HG02852 (cell line): ENCODE data around the gene PEX19.
"Not testable (repeated sequence)": the region's sequence is repeated elsewhere in the genome, so short reads cannot be mapped to it uniquely, and the experiment has no call there.

Source experiments
- ATAC-seq: cut with Tn5 transposase; IDR thresholded peaks from one replicate; pipeline ENCODE4 v1.9.1; 2021; ENCODE audit warnings: mild to moderate bottlenecking, moderate library complexity; ENCODE audit not compliant: unreplicated experiment

The PEX19 gene, protein sequence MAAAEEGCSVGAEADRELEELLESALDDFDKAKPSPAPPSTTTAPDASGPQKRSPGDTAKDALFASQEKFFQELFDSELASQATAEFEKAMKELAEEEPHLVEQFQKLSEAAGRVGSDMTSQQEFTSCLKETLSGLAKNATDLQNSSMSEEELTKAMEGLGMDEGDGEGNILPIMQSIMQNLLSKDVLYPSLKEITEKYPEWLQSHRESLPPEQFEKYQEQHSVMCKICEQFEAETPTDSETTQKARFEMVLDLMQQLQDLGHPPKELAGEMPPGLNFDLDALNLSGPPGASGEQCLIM

DNA sequence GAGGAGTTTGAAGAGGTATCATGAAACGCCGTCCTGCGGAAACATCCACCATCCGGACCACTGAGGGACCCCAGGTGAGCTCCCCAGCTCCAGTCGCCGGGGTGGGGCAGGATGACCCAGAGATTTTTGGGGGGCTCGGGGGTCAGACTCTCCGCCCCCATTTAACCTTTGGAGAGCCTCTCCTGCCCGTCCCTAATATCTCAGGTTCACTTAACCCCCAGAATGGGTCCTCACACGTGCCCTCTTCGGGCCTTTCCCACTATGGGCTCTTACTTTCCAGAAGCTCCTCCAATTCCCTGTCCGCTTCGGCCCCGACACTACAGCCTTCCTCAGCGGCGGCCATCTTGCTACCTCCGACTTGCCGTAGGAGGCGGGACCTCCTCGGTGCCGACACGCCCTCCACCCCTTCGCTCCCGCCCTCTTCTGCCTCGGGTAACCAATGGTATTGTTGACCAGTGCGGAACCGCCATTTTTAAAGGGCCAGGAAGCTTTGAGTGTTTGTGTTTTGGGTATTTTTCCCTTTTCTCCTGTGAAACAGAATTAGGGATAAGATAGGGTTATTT, at the start of gene PEX19:
Gene PEX19, minus strand, starts transcription at position 352 of the 563 bp plus-strand sequence. Its CDS starts 9 bp downstream, at position 343.
- ATAC-seq, result peak; percentile 95

DNA sequence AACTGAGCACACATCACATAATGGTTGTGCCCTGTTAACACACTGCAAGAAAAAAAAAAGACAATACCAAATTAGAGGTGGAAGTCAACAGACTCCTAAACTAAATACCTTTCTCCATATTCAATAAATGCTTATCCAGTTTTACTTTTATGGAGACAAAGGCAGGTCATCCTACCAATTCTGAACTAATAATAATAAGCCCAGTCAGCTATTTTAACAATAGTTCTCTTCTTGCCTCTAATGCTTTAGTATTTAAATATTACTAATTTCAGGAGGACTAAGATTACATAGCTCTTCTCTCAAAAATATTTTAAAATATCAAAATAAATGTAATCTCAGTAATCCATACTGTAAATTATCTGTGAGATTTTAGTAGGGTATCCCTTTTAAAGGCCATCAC, 47.6 kb upstream of the PEX19 start:
- ATAC-seq, result no peak

DNA sequence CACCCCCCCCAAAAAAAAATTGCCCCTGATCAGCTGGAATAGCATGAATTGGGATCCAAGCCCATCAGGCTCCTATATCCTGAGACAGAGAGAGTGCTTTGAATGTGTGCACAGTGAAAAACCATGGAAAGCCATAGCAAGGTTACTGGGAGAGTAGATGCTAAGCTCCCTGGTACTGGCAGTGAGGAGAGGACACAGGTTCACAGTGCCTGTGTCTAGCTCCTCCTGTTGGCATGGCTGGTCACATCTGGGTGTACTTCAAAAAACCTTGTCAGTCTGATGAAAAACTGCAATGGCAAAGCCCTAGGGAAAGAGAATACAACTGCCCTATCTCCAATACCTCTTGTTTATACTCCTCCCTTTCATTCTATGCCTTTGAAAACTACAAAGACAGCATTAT, 45.2 kb upstream of the PEX19 start:
- ATAC-seq, result no peak

DNA sequence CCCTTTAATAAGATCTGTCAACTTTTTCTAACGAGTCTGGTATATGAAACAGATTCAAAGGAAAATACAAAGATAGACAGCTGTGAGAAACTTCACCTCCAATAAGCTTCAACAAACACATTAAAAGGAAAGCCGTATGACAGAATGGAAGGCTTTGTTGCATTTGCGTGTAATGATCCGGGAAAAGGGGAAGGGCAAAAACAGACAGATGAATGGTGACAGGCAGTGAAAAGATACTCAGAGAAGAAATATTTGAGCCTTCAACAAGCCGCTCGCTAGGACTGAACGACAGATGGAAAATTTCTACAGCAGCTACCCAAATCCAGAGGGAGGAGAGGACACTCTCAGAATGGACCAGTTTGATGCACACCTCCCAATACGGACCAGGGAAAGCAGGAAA, 43.3 kb upstream of the PEX19 start:
- no peak for ATAC-seq

DNA sequence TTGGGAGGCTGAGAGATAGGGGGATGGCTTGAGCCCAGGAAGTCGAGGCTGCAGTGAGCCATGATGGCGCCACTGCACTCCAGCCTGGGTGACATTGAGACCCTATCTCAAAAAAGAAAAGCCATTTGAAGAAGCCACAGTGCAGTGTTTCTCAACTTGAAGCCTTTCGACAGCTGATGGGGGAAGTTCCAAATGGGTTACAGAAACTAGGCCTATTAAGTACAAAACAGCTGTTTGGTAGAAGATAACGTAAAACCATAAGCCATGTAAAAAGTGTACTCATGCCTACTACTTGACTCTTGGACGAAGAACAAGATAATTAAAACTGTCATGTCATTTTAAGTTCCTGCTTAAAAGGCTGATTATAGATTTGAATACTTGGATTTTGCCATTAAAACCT, 41.5 kb upstream of the PEX19 start:
- no peak for ATAC-seq

DNA sequence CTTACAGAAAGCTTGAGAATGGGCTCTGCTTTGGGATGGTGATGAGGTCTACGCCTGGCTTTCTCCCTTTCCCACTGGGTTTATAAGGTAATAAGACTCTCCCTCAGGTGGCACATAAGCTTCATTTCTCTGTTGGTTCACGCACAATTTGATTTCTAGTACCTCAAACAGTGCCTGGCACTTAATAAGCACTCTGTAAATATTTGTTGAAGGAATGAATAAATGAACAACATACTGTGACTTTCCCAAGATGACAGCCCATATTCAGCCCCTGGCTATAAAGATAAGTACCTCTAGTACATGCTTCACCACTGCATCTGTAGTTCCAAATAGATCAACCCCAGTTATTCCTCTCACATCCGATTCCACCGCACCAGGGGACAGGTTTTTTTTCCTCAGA, 40.3 kb upstream of the PEX19 start:
- ATAC-seq, result no peak

DNA sequence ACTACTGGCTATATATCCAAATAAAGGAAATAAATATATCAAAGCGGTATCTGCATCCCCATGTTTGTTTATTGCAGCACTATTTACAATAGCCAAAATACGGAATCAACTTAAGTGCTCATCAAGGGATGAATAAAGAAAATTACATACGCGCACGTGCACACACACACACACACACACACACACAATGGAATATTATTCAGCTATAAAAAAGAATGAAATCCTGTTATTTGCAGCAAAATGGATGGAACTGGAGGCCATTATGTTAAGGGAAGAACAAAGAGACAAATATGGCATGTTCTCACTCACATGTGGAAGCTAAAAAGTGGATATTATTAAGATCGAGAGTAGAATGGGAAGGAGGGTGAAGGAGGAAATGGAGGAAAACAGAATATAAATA, 37.9 kb upstream of the PEX19 start:
- no peak for ATAC-seq

DNA sequence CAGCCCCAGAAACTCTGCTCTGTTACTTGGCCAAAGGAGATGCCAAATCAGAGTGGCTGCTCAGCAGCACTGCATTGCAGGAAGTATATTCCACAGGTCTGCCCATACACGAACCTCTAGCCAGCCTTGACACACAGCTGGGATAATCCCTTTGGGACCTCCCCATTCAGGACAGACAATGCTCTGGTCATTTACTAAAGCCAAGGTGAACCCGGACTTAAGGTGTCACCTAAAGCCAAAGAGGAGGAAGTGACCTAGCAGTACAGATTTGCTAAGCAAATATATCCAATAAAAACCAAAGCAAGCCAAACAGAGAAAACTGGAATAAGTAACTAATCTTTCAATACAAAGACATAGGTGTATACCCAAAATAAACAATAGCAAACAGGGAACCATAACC, 30.4 kb upstream of the PEX19 start:
- no peak for ATAC-seq

DNA sequence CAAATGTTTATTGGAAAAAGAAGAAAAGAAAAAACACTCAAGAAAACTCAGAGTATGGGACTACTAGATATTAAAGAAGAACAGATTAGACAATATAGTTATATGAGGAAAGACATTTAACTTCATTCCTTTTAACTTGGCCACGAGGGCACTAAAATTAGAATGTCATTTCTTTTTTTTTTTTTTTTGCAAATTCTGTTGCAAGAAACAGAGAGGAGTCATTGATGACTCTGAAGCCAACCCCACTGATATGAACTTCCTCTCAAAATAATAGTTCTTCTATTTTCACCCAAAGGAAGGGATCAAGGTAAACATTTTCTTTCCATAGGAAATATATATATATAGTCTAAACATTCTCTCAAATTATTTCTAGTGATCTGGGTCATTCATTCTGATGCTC, 24.6 kb upstream of the PEX19 start:
- ATAC-seq, result no peak

DNA sequence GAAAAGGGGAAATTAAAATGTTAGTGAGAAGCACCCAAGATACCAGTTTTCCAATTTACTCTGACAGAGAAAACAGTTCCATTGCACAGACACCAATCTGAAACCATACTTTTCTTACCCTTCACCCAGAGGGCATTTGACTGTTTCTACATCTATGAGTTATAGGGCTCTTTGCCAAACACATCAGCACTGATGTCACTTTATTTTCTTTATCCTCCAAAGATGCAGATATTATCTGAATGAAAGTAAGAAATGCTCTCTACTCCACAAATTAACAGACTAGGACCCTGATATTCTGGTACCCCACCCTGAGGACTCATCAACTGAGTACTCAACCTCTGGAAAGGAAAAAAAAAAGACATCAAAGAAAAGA, 24.2 kb upstream of the PEX19 start:
- ATAC-seq, result no peak

DNA sequence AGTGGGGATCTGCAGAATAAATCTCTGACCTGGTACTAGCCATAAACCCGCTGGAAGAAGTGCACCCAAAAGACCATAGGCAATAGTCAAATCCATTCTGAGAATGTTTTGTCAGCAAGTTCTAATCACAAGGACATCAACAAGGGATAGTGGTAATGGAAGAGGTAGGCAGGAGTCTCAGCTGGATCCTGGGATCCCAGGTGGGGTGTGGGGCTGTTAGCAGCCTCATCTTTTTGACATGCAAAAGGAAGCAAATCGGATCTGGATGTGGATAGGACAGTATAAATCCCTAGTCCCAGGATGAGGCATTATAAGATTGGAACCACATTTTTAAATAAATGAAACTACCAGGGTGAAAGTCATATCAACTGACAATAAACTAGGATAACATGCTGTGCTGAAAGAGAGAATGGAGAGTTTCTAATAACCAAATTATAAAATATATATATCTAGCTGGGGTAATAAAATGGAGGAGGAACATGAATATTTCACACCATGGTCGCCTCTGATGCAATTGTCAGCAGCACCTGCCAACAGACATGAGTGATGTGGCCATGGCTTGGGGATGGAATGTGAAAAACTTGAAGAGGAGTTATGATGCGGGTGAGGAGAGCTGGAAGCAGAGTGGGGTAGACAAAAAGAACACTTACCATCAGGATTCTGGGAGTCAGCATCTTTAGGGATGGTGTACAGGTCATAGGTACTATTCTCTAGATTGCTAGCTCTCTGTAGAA, 23.7 kb upstream of the PEX19 start:
- no peak for ATAC-seq

DNA sequence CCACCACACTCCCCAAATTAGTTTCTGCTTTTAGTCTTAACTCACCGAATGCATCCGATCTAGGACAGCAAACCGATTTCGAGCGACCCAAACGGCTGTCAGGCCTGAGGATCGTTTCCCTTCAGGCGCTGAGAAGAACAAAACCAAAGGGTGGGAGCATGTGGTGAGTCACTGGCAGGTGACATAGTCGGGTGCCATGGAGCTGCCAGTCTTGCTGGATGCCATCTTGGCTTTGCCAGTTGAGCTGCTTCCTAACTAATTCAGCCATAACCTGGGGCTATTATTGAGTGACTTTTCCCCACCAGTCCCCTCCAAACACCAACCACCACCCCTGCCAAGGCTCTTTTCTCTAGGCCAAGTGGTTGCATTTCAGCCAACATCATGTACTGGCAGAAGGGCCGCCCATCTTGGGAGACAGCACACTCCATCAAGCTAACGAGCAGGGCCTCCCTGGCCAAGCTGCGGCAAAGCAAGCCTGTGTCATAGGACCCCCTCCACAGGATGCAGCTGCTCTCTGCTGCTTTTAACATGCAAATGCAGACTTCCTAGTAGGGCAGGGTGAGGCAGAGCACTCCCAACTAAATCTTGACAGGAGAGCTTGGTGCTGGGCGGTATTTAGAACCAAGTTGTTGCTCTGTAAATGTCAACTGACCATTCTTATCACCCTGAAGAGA, 22.3 kb upstream of the PEX19 start:
- ATAC-seq, result no peak

DNA sequence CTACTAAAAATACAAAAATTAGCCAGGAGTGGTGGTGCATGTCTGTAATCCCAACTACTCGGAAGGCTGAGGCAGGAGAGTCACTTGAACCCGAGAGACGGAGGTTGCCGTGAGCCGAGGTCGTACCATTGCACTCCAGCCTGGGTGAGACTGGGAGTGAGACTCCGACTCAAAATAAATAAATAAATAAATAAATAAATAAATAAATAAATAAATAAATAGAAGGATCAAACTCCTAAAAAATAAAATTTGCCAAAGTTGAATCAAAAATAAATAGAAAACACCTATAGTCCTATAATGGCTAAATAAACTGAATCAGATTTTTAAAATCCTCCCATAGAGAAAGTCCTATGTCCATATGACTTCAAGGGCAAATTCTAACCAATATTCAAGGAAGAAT, 15.2 kb upstream of the PEX19 start:
- ATAC-seq, result no peak

DNA sequence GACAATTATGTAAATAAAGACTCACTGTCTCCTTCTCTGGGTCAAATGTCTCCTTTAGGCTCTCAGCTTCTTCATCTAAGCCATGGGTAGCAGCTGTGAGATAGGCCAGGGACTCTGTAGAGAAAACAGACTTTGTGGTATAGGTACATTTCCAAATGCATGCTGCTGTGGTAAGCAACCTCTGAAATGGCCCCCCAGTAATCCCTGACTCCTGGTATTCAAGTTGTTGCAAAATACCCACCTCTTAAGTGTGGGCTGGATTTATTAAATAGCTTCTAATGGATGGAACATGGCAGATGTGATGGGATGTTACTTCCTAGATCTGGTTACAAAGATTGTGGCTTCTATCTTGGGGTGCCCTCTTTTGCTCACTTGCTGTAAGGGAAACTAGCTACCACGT, 11.1 kb upstream of the PEX19 start:
- no peak for ATAC-seq

DNA sequence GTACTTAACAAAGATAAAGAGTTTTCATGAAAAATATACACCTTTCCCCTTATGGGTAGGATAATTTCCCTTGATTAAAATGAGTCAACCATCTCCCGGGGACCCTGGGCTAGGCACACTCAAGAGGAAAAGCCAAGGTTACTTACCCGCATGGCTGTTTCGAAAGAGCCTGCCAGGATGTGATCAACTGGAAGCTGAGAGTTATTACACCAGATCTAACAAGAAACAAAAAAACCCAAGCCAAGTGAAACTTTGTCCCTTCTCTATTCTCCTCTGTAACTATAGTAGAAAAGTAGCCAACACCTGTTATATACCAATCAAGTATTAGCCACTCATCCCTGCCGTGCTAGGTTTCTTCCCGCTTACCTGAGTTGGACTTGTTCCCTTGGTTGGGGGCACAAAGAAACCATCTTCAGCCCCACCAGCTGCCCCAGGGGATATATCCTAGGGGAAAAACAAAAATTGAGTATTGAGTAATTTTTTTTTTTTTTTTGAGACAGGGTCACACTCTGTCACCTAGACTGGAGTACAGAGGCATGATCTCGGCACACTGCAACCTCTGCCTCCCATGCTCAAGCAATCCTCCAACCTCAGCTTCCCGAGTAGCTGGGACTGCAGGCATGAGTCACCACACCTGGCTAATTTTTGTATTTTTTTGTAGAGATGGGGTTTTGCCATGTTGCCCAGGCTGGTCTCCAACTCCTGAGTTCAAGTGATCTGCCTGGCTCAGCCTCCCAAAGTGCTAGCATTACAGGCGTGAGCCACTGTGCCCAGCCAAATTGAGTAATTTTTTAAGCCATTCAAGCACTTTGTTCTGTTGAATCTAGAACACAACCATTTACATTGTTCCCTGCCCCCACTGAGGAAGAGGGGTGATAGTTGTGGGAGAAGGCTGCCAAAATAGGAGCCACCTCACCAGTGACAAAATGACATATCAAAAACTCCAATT, 8.4 kb upstream of the PEX19 start:
- no peak for ATAC-seq

DNA sequence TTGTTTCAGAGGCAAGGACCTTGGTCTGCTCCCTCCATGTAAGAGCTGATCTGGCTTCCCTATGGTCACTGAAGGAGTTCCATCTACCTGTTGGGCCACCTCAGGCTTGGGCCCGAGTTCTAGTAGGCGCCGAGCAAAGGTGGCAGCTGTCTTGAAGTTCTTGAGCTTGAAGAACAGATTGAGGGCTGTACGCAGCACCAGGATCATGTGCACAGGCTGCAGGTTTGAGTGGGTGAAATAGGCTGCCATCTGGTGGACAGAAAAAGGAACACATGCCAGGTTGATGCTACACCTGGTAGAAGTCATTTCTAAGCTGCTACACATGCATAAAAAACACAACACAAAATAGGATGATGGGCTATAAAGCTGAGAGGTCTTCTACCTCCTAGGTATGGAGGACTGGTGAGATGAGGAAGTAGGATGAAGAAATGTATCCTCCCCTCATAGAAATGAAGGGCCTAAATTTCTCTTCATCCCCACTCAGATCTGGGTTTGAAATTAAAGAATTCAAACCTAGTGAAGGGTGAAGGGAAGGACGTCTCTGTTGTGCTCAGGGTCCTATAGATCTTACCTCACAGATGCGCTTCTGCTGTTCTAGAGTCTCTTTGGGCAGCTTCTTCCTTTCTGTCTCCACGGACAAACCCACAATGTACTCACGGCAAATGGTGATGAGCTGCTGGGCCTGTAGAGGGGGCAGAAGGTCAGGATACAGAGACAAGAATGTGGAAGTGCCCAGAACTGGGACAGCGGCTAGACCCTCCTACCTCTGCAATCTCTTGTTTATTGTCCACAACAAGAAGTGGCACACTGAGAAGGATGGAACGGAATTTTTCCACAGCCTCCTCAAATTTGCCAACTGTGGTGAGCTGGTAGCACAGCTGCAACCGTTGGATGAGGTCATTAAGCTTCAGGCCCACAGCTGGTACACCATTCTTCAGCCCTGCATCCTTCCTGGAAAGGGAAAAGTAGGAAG, 6.6 kb upstream of the PEX19 start:
- no peak for ATAC-seq

DNA sequence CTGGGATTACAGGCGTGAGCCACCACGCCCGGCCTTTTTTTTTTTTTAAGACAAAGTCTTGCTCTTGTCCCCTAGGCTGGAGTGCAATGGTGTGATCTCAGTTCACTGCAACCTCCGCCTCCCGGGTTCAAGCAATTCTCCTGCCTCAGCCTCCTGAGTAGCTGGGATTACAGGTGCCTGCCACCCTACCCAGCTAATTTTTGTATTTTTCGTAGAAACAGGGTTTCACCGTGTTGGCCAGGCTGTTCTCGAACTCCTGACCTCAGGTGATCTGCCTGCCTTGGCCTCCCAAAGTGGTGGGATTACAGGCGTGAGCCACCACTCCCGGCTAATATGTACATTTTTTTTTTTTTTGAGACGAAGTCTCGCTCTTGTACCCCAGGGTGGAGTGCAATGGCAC, 2.8 kb upstream of the PEX19 start:
- ATAC-seq, result not testable (repeated sequence)

DNA sequence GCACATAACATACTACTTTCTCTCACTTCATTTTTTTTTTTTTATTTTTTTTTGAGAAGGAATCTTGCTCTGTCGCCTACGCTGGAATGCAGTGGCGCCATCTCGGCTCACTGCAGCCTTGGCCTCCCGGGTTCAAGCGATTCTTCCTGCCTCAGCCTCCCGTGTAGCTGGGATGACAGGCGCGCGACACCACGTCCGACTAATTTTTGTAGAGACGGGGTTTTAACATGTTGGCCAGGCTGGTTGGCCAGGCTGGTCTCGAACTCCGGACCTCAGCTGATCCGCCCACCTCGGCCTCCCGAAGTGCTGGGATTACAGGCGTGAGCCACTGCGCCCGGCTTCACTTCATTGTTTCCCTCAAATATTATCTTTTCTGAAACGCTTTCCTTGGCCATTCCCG, 573 bp upstream of the PEX19 start:
- ATAC-seq, result no peak

DNA sequence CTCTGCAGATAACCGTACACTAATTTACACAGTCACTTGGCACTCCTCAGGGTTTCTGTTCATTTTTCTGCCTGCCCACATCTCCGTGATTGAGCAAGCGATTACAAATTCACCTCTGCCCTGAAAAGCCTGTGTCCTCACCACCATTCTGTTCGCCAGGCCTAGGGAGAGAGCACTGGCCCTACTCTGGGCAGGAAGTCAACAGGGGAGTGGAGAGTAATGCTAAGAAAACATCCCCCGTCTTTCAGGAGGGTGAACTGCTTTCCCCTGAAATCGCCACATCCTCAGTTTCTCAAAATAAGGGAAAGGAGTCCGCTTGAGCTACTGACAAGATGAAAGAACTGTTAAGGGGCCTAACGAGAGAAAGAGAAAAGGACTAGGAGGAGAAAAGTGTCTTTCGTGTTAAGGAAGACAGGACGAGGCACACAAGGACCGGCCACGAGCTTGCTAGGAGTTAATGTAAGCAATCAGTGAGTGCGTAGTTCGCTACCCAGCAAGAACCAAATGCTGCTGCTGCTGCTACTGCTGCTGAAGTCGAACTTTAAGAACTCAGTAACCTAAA, 632 bp downstream of the PEX19 start:
- ATAC-seq, result peak; percentile 21
